ENCODE results near the gene AGBL4.

The AGBL4 gene

GRCh38 chr1:48710318-48710717 is 1313.4 kb downstream of the AGBL4 start:
- no peak for DNase-seq

- DNase-seq, result no peak
These were observed 1319.0 kb downstream of the AGBL4 start for GRCh38 chr1:48704736-48705135.

- no peak for DNase-seq
These were observed 1322.3 kb downstream of the AGBL4 start for GRCh38 chr1:48701445-48701844.

GRCh38 chr1:48697066-48697707 is 1326.6 kb downstream of the AGBL4 start:
- peak; percentile 78 to 83 for DNase-seq

GRCh38 chr1:48695161-48695560 is 1328.6 kb downstream of the AGBL4 start:
- DNase-seq, result no peak

- DNase-seq, result no peak
These were observed 1330.0 kb downstream of the AGBL4 start for GRCh38 chr1:48693674-48694320.

GRCh38 chr1:48693180-48693579 is 1330.6 kb downstream of the AGBL4 start:
- no peak for DNase-seq

- DNase-seq, result no peak
These were observed 1331.5 kb downstream of the AGBL4 start for GRCh38 chr1:48692235-48692634.

GRCh38 chr1:48691429-48692001 is 1332.2 kb downstream of the AGBL4 start:
- no peak for DNase-seq

- no peak for DNase-seq
These were observed 1335.5 kb downstream of the AGBL4 start for GRCh38 chr1:48688102-48688760.

- DNase-seq, result no peak
These were observed 1336.3 kb downstream of the AGBL4 start for GRCh38 chr1:48687282-48688045.

- DNase-seq, result no peak
These were observed 1337.6 kb downstream of the AGBL4 start for GRCh38 chr1:48686159-48686558.

GRCh38 chr1:48684381-48684780 is 1339.4 kb downstream of the AGBL4 start:
- DNase-seq, result no peak

GRCh38 chr1:48683839-48684238 is 1339.9 kb downstream of the AGBL4 start:
- DNase-seq, result no peak

- no peak for DNase-seq
These were observed 1342.1 kb downstream of the AGBL4 start for GRCh38 chr1:48681476-48682305.

- no peak for DNase-seq
These were observed 1343.2 kb downstream of the AGBL4 start for GRCh38 chr1:48680411-48681035.

- no peak for DNase-seq
These were observed 1343.9 kb downstream of the AGBL4 start for GRCh38 chr1:48679859-48680258.

GRCh38 chr1:48678710-48679505 is 1344.8 kb downstream of the AGBL4 start:
- no peak for DNase-seq

- DNase-seq, result peak; percentile 44 to 54
These were observed 1346.2 kb downstream of the AGBL4 start for GRCh38 chr1:48677306-48678287.

- no peak for DNase-seq
These were observed 1346.9 kb downstream of the AGBL4 start for GRCh38 chr1:48676822-48677221.
